ENCODE data around the gene C2CD4C. TPM values are rescaled to one million over a fixed set of nuclear protein-coding genes. Genes with fewer than 3 reads are reported as not detected.
A peak's percentile ranks its signal among the peaks of the same experiment; 100 is the strongest.

C2CD4C gene
- total and polyA plus RNA-seq, 2 donors from 2014 or later, result 0.99 to 1.9 TPM

DNA sequence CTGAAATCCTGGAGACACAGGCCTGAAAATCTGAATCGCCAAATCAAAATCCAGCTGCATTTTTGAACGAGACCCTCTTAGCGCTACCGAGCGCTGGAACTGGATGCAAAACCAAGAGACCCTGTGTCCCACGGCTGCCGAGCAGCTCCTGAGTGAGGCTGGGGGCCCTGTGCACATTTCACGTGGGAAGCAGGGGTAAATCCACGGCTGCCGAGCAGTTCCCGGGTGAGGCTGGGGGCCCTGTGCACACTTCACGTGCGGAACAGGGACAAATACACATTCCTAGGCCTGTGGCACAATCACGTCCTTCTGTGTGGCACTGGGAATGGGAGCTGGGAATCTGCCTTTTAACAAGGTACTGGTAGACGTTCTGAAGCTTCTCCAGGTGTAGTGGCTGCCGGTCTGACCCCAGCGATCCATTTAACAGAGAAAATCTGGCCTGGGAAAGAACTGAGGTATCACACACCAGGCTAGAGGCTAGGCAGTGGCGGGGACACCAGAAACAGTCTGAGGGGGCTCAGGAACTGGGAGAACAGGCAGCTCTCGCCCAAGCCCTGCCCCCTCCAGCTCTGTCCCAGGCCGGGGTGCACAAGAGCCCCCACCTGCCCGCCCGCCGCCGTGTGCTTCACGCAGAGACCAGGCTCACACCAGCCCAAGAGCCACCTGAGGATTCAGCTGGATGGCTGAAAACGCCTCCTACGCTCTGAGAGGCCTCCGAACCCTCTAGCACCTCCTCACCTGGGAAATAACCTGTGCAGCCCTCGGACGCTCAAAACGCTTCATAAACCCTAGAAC lies 11.0 kb upstream of the C2CD4C start:
- intact Hi-C loops (cut with DNase I), result no loop called here
- Histone ChIP-seq H3K36me3 (ENCODE audit: control insufficient read depth in 2 of 3, insufficient read depth in 3 of 3, low read length in 3 of 3) (no peaks in the 10 kb centered on the region), H3K4me1 (ENCODE audit: control insufficient read depth in 2 of 3, insufficient read depth in 2 of 3, low read depth in 1 of 3, low read length in 3 of 3) (no peaks in the 10 kb centered on the region), H3K9ac (ENCODE audit: low read length in 3 of 3) (no peak overlapping the region), H3K27ac (ENCODE audit: low read depth in 2 of 2, low read length in 2 of 2) (no peak overlapping the region), H3K9me3 (ENCODE audit: control insufficient read depth in 2 of 3, insufficient read depth in 1 of 3, low read length in 3 of 3) (no peaks in the 10 kb centered on the region), H3K27me3 (ENCODE audit: control insufficient read depth, insufficient read depth, low read length) (no peaks in the 10 kb centered on the region), H3K4me3 (ENCODE audit: low read length in 3 of 3) (no peak overlapping the region)
- TF ChIP-seq, protein P1, sequence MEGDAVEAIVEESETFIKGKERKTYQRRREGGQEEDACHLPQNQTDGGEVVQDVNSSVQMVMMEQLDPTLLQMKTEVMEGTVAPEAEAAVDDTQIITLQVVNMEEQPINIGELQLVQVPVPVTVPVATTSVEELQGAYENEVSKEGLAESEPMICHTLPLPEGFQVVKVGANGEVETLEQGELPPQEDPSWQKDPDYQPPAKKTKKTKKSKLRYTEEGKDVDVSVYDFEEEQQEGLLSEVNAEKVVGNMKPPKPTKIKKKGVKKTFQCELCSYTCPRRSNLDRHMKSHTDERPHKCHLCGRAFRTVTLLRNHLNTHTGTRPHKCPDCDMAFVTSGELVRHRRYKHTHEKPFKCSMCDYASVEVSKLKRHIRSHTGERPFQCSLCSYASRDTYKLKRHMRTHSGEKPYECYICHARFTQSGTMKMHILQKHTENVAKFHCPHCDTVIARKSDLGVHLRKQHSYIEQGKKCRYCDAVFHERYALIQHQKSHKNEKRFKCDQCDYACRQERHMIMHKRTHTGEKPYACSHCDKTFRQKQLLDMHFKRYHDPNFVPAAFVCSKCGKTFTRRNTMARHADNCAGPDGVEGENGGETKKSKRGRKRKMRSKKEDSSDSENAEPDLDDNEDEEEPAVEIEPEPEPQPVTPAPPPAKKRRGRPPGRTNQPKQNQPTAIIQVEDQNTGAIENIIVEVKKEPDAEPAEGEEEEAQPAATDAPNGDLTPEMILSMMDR (IDR thresholded peaks at IDR 0.05; ENCODE audit: borderline replicate concordance, extremely low read depth, insufficient read depth), result no peak
- DNase-seq (peak in 1 of 5 donors; percentile 41), FAIRE-seq (no peak)

DNA sequence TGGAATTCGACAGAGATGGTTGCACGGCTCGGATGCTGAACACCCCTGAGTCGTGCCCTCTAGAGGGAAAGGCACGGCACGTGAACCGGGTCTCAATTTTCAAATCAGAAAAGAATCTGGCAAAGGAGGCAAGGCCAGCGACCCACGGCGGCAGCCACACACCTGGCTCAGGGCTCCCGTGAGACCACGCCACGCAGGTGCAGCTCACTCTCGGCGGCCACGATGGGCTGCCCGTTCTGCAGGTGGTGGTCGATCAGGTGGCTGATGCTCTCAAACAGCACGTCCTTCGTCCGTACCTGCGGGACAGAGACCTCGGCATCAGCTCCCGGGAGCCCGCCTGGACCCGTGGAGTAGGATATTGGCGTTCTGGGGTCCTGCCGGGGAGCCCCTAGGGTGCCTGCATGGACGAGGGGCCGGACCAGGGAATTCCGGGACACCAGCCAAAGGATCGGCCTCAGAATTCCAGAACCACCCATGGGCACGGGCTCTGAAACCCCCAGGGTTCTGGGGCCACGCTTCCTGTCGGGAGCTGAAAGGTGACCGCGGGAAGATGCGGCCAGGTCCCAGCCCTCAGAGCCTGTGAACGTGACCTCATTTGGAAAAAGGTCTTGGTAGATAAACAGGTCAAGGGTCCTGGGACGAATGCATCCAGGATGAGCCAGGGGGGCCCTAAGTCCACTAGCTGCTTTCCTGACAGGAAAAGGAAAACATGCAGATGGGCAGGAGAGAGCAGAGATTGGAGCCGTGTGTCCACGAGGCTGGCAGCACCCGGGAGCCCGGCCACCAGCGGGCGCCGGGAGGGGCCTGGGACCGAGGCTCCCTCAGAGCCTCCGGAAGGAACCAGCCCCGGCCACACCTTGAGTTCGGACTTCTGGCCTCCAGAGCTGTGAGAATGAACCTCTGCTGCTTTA lies 10.1 kb upstream of the C2CD4C start:
- Histone ChIP-seq H3K36me3 (ENCODE audit: control insufficient read depth in 2 of 3, insufficient read depth in 3 of 3, low read length in 3 of 3) (no peaks in the 10 kb centered on the region), H3K4me3 (ENCODE audit: low read length in 3 of 3) (no peak overlapping the region), H3K4me1 (ENCODE audit: control insufficient read depth in 2 of 3, insufficient read depth in 2 of 3, low read depth in 1 of 3, low read length in 3 of 3) (no peaks in the 10 kb centered on the region), H3K9me3 (ENCODE audit: control insufficient read depth in 2 of 3, insufficient read depth in 1 of 3, low read length in 3 of 3) (no peaks in the 10 kb centered on the region), H3K9ac (ENCODE audit: low read length in 3 of 3) (no peak overlapping the region), H3K27me3 (ENCODE audit: control insufficient read depth, insufficient read depth, low read length) (no peaks in the 10 kb centered on the region), H3K27ac (ENCODE audit: low read depth in 2 of 2, low read length in 2 of 2) (no peak overlapping the region)
- TF ChIP-seq, protein P1 (IDR thresholded peaks at IDR 0.05; ENCODE audit: borderline replicate concordance, extremely low read depth, insufficient read depth), result no peak
- DNase-seq (peak in 1 of 5 donors; percentile 58), FAIRE-seq (no peak)
- intact Hi-C loops (cut with DNase I), result no loop called here

DNA sequence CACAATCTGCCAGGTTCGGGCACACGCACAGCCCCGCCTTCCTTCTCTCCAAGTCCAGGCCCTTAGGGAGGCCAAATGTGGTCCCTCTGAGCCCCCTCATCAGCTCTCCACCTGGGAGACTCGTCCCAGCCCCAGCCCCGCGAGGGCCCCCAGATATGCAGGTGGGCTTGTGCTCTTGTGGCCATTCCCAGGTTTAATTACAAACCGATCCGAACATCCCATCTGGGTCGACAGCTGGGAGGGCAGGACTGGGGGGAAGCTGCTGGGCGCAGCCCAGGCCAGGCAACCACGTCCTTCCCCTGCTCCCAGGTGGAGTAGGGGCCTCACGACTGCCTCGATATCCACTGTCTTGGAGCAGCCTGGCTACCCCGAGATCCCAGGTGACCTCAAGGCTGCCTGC lies 7.5 kb upstream of the C2CD4C start:
- no peak for DNase-seq

More for the DNA sequence above, 7.5 kb upstream of the C2CD4C start:
- no peak overlapping the region for H3K4me3 ChIP-seq (ENCODE audit: low read length in 3 of 3)
- intact Hi-C loops (cut with DNase I), result no loop called here
- H3K9ac ChIP-seq (ENCODE audit: low read length in 3 of 3), result no peak overlapping the region
- H3K9me3 ChIP-seq (ENCODE audit: control insufficient read depth in 2 of 3, insufficient read depth in 1 of 3, low read length in 3 of 3), result no peaks in the 10 kb centered on the region
- no peaks in the 10 kb centered on the region for H3K27me3 ChIP-seq (ENCODE audit: control insufficient read depth, insufficient read depth, low read length)
- H3K4me1 ChIP-seq (ENCODE audit: control insufficient read depth in 2 of 3, insufficient read depth in 2 of 3, low read depth in 1 of 3, low read length in 3 of 3), result no peaks in the 10 kb centered on the region
- H3K36me3 ChIP-seq (ENCODE audit: control insufficient read depth in 2 of 3, insufficient read depth in 3 of 3, low read length in 3 of 3), result no peaks in the 10 kb centered on the region
- TF ChIP-seq, protein P1 (IDR thresholded peaks at IDR 0.05; ENCODE audit: borderline replicate concordance, extremely low read depth, insufficient read depth), result no peak
- H3K27ac ChIP-seq (ENCODE audit: low read depth in 2 of 2, low read length in 2 of 2), result no peak overlapping the region
- no peak for FAIRE-seq

Measured in kidney (tissue), 14 donors.